GM19468 (cell line): ENCODE results near the gene SFTA2.

Experiments used
- ATAC-seq: cut with Tn5 transposase; IDR thresholded peaks from one replicate; pipeline ENCODE4 v1.9.1; 2021; ENCODE audit warnings: mild to moderate bottlenecking, moderate library complexity, moderate number of reproducible peaks; ENCODE audit not compliant: unreplicated experiment; ENCODE audit errors: extremely low read depth

Gene SFTA2

GRCh38 chr6:30893666-30894065 is 38.3 kb downstream of the SFTA2 start:
- ATAC-seq, result no peak

- ATAC-seq, result no peak
Measured at GRCh38 chr6:30893001-30893591, 38.9 kb downstream of the SFTA2 start.

DNA sequence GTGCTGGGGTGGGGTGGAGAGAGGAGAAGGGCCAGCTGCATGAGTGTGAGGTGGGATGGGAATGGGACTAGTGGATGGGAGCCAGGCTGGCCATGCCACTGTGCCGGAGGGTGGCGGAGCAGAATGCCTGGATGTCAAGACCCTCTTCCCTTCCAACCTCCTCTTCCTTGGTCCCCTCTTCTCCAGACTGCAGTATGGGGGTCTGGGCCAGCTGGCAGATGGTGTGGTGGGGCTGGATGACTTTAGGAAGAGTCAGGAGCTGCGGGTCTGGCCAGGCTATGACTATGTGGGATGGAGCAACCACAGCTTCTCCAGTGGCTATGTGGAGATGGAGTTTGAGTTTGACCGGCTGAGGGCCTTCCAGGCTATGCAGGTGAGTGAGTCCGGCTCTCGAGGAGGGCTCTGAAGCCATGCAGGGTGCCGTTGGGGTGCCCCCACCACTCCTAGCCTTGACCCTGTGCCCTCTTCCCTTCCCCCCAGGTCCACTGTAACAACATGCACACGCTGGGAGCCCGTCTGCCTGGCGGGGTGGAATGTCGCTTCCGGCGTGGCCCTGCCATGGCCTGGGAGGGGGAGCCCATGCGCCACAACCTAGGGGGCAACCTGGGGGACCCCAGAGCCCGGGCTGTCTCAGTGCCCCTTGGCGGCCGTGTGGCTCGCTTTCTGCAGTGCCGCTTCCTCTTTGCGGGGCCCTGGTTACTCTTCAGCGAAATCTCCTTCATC is 40.0 kb downstream of the SFTA2 start:
- ATAC-seq, result no peak

DNA sequence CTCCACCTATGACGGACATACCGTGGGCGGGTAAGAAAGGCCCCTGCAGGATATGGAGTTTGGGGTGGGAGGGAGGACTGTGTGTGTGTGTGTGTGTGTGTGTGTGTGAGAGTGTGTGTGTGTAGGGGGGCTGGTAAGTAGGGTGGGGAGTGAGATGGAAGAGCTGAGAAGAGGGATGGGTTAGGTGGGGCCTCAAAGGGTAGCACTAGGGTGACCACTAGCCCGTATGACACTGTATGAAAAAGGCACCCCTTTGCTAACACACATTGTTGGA is 40.6 kb downstream of the SFTA2 start:
- ATAC-seq, result no peak

GRCh38 chr6:30890646-30891449 is 41.1 kb downstream of the SFTA2 start:
- ATAC-seq, result no peak

DNA sequence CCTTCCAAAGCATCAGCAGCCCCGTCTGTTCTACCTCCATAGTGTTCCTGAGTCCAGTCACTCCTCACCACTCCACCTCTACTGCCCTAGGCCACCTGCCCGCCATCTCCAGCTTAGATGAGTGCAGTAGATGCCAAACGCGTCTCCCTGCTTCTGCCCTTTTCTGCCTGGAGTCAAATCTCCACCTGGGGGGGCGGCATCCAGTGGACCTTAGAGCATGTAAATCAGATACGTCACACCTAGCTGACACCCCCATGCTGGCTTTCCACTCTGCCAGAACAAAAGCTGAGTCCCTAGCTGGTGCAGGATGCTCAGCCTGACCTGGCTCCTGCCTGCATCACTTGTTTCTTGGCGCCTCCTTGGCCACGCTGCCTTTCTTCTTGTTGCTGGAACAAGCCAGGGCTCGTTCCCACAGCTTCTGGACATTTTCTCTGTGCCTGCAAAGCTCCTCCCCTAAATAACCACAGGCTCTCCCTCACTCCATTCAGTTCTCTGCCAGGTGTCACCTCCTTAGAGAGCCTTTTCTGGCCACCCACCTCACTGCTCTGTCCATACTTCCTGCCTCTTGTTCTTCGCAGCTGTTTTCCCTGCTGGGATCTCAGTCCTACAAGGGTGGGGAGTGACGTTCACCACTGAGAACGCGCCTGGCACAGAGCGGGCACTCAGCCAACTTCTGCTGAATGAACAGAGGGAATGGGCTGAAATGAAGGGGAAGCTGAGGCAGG is 41.9 kb downstream of the SFTA2 start:
- no peak for ATAC-seq

DNA sequence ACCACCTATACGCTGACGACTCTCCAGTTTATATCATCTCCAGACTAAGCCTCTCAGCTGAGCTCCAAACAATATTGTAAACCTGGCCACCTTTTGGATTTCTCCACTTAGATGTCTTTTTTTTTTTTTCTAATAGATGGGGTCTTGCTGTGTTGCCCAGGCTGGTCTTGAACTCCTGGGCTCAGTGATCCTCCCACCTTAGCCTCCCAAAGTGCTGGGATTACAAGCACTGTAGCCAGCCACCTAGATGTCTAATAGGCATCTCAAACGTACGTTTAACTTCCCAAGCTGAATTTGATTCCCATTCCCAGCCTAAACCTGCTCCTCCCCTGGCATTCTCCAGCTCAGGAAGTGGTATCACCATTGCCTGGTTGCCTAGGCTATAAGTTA is 42.5 kb downstream of the SFTA2 start:
- no peak for ATAC-seq

GRCh38 chr6:30888816-30889495 is 43.0 kb downstream of the SFTA2 start:
- ATAC-seq, result no peak

DNA sequence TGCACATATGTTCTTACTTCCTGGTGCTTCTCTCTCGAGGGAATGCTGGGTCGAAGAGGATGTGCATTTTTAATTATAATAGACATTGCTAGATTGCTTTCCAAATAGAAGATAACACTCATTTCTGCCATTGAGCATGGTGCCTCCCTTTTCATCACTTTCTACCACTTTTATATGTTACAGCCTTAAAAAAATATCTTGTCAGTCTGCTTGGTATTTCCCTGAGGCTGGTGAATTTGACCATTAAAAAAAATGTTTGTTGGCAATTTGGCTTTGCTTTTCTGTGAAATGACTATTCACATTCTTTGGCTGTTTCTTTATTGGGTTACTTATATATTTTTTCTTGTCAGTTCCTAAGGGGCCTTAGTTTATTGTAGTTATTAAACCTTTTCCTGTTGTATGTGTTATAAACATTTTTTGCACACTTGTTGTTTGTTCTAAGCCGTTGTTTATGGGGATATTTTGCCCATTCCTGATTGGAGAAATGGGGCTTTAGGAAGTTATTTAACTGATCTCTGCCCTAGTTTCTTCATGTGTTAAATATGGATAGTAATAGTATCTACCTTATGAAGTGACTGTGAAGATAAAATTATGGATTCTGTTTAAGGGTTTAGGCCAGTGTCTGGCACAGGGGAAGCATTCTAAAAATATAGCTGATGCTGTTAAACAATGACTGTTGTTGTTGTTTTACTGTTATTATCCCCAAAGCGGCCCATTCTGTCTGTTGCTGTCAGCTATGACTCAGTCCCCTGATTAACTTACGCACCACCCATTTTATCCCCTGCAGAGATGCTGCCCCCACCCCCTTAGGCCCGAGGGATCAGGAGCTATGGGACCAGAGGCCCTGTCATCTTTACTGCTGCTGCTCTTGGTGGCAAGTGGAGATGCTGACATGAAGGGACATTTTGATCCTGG is 43.8 kb downstream of the SFTA2 start:
- ATAC-seq, result no peak

GRCh38 chr6:30886897-30887255 is 45.1 kb downstream of the SFTA2 start:
- ATAC-seq, result no peak

DNA sequence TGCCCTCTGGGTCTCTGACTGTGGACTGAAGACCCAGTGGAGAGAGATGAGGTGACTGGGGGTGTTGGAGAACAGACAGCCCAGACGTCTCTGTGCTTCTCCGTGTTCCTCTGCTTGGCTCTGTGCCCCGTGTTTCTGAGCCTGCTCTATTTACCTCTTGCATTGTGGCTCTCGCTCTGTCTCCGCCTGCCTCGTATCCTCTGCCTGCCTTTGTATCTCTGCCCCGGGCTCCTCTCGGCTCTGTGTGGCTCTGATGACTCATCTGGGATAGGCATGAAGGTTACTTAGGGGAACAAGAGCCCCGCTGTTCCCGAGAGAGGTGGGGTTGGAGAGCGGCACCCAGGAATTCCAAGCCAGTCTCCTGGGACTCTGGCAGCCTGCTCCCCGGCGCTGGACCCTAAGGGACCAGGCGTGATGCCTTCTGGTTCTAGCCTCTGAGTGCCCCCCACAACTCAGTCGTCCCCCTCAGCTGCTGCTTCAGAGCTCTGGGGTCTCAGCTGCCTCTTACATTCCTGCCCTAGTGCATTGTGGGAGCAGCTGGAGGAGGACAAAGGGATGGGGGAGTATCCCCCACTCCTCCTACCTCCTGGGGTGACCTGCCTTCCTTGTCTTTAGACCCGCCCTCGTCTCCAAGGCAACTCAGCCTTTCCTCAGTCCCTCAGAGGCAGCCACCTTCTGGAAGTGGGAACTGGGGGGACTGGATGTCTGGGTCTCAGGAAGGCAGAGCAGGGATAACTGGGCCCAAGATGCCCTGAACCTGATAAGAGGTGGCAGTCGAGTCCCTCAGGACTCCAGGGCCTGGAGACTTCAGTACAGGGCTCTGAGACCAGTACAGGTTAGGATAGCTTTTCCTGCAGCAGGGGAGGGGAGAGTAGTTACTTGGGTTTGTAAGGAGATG is 45.7 kb downstream of the SFTA2 start:
- no peak for ATAC-seq

DNA sequence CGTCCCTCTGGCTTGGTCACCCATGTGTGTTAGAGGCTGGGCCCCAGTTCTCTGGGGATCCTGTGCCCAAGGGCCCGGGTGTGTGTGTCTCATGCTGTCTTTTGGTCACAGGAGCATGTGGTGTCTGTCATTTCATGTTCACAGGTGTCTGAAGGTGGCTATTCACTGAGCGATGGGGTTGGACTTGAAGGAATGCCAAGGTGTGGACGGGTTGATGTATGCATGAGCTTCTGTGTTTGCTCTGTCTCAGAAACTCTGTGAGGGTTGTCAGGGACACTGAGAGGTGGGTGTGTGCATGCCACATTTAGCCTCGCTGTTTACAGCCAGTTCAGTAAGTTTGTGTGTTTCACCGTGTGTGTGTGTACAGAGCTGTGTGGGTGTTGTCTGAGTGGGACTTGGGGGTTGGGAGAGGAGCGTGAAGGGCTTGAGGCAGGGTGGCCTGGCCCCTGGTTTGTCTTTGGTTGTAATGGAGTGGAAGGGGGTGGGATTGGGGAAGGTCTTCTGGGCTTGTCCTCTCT is 46.4 kb downstream of the SFTA2 start:
- no peak for ATAC-seq

- no peak for ATAC-seq
Measured at GRCh38 chr6:30884521-30885480, 47.2 kb downstream of the SFTA2 start.

GRCh38 chr6:30883685-30884520 is 48.1 kb downstream of the SFTA2 start, which contains the start of gene DDR1:
TSS of gene DDR1 (plus strand) at chr6:30884519. CDS start at chr6:30888730, 4,211 bp downstream.
- ATAC-seq, result no peak

GRCh38 chr6:30882759-30883684 is 48.9 kb downstream of the SFTA2 start:
- no peak for ATAC-seq
